EH (cell line): Measurements from ENCODE around the gene COMP.
"Not testable (repeated sequence)": the region's sequence is repeated elsewhere in the genome, so short reads cannot be mapped to it uniquely, and the experiment has no call there.

Experiments used
- DNase-seq: peaks from one replicate; pipeline ENCODE4 v3.0.0-alpha.2; 2015; ENCODE audit warnings: low read depth

COMP gene

GRCh38 chr19:18745931-18746330 is 45.2 kb downstream of the COMP start:
- no peak for DNase-seq

DNA sequence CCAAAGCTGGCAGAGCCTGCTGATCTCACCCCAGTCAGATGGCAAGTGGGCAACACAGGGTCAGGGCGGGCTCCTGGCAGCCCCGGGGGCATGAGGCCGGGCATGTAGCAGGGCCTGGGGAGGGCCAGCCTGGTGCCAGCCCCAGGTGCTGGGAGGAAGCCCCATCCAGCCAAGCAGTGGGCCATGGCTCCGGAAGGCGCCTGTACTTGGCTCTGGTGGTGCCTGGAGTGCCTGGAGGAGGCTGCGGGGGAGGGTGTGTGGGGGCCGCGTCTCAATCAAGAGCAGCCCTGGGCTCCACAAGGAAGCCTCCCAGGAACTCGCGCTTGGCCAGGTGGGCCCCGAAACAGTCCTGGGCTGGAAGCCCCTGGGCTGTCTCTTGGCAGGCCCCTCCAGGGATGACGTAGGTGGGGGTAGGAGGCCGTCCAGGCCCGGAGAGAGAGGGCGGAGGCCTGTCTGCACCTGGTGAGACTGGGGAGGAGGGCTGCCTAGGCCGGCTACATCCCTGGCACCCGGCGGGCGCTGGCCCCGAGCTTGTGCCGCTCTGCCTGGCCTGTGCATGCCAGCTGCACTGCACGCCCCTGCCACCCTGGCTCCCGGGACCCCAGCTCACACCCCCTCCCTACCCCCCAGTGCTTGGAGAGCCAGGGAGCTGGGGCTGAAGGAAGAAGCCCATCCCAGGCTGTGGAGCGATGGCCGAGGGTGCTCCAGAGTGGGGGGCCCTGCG is 45.9 kb downstream of the COMP start:
- no peak for DNase-seq

DNA sequence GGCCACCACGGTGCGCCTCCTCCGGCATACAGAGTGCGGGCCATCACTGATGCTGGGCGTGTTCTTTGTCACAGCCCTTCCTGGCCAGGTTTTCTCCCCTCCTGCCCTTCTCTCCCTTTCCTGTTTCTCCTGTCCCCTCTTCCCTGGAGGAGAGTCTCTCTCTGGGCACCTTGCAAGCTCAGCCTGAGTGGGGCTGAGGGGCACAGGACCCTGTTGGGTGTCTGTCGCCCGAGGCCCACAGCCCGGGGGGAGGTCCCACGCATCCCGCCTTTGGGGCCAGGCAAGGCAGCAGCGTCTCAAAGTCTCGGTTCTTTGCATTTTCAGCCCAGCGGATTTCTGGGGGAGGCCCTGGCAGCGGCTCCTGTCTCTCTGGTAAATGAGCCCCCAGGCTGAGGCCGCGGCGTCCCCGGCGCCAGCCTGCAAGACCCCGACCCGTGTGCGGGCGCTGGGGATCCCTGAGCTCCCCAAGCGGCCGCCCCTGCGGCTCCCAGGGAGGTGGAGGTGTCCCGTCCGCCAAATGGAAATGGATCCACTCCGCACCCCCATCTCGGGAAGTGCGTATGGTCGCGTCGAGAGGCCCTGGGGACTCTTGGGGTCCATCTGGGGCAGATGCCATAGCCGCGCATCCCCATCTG is 47.2 kb downstream of the COMP start:
- no peak for DNase-seq

DNA sequence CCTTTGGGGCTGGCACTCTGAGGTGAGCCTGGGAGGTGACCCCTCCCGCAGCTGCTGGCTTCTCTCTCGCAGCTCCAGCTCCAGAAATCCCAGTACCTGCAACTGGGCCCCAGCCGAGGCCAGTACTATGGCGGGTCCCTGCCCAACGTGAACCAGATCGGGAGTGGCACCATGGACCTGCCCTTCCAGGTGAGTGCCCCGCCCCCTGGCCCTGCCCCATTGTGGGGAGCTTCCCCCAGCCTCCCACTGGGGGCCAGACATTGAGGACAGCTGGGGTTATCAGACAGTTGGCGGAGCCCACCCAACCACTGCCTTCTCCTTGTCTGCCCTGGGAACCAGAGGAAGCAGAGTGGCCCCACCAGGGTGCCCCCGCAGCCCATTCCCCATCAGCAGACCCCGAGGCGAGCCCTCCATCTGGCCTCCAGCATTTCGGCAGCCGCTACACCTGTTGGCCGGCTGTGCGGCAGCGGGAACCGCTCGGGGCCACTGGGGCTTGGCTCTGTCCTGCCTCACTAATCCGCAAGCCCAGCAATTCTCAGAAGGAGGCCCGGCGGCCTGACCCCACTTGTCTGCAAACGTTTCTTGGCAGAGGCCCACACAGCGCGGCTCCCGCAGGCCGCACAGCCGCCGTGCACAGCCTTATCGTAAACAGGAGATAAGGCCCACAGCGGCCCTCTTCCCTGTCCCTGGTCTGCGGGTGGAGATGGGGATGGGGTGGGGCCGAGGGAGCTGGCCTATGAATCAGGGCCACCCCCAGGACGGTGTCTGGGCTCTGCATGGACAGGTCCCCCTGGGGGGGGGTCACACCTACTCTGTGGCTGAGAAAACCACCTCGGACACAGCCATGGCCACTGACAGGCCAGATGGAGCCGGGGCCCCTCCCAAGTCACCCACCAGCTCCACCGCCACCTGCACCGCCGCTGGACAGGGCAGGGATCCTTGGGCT is 48.0 kb downstream of the COMP start:
- no peak for DNase-seq

DNA sequence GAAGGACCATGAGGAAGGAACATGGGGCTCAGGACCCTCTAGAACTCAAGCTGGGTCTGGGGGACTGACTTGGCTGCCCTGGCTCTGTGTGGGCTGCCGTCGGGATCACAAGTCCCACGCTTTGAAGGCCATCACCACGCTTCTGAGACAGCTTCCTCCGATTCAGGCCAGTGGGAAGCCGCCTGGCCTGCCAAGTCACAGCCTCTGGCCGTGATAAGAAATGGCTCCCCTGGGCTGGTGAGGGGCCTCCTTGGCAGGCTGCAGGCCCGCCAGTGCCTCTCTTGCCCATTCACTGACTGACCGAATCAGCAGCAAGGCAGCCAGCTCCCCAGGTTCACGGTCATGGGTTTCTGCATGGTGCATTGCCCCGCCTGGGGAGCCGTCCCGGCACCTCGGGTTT is 48.8 kb downstream of the COMP start:
- no peak for DNase-seq

- no peak for DNase-seq
Measured at GRCh38 chr19:18741124-18742121, 49.7 kb downstream of the COMP start.

GRCh38 chr19:18738961-18739690 is 52.0 kb downstream of the COMP start:
- DNase-seq: no peak

DNA sequence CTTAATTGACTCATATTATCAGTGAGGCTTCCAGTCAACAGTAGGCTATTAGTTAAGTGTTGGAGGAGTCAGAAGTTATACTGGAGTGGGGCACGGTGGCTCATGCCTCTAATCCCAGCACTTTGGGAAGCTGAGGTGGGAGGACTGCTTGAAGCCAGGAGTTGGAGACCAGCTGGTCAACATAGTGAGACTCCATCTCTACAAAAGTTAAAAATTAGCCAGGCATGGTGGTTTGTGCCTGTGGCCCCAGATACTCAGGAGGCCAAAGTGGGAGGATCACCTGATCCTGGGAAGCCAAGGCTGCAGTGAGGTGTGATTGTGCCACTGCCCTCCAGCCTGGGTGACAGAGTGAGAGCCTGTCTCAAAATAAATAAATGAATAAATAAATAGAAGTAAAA is 53.2 kb downstream of the COMP start:
- no peak for DNase-seq

DNA sequence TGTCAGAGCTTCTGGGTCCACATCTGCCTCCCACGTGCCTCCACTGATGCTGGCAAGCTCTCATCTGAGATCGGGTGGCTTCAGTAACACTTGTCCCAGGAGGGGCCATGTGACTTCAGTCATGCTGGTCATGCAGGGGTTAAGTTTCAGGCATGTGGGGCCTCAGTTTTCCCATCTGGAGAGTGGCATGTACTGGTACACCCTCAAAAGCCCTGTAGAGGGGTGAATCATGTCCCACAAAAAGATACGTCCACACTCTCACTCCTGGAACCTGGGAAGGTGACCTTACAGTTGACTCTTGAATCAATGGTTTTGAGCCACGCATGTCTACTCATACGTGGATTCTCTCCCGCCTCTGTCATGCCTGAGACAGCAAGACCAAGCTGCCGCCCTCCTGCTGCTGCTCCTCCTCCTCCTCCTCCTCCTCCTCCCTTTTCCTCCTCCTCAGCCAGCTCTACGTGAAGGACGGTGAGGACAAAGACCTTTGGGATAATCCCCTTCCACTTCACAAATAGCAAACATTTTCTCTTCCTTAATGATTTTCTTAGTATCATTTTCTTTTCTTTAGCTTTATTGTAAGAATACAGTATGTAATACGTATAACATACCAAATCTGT is 53.7 kb downstream of the COMP start:
- no peak for DNase-seq

DNA sequence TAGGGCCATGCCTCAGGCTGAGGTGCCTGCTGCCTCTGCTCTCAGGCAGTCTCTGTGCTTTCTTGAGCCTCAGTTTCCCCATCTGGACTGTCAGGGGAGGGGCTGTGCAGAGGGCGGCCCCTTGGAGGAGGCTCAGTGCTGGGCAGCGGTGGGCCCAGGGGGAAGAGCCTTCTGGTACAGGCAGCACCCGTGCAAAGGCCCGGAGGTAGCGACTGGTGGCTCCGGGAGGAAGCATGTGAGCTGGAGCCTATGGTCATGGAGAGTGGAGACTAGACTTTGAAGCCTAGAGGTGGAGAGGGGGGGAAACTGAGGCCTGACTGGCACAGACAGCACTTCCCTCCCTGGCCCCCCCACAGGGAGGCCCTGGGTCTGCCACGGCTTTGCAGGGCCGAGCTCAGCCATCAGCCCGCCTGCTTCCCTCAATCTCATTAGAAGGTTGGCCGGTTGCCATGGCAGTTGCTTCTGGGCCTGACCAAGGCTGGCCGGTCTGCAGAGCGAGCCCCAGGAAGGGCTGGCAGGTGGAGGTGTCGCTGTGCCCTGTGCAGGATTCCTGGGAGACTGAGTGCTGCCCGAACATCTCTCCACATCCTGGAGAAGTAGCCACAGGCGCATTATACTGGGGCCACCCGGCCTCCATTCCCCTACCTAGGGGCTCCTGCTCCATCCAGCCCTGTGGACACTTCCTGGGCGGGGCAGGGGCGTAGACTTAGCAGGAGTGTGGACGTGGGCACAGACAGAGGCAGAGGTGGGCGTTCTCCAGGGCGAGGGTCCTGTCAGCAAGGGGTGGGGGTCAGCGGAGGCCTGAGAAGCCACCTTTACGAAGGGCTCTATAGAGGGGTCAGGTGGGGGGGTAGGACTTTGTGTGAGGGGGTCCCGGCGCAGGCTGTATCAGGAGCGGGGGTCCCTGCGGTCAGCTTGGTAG is 54.4 kb downstream of the COMP start:
- no peak for DNase-seq

DNA sequence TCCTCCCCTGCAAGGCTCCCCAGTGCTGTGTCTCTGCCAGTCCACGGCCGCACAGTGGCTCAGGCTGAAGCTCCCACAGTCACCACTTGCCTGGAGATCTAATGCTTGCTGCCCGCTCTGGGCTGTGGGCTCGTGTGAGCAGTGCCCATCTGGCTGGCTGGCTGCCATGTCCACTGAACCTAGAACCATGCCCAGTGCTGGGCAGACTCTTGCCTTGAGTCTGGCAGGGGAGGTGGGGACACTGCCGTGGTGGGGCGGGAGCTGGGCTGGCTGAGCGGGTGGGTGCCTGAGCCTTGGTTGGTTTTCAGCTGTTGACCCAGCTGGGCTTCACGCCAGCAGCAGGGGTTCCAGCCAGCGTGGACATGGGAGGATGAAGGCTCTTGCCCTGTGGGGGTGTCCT is 55.4 kb downstream of the COMP start:
- no peak for DNase-seq

GRCh38 chr19:18735324-18735723 is 55.8 kb downstream of the COMP start:
- no peak for DNase-seq

DNA sequence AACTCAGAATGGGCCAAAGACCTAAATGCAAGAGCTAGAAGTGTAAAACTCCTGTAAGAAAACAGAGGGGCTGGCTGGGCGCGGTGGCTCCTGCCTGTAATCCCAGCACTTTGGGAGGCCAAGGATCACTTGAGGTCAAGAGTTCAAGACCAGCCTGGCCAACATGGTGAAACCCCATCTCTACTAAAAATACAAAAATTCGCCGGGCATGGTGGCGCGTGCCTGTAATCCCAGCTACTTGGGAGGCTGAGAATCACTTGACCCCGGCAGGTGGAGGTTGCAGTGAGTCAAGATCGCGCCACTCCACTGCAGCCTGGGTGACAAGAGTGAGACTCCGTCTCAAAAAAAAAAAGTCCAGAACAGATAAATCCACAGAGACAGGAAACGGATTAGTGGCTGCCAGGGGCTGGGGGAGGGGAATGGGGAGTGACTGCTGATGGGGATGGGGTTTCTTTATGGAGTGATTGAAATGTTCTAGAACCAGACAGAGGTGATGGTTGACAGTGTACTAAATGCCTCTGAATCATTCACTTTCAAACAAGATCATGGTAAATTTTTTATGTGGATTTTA is 57.3 kb downstream of the COMP start:
- not testable (repeated sequence) for DNase-seq

DNA sequence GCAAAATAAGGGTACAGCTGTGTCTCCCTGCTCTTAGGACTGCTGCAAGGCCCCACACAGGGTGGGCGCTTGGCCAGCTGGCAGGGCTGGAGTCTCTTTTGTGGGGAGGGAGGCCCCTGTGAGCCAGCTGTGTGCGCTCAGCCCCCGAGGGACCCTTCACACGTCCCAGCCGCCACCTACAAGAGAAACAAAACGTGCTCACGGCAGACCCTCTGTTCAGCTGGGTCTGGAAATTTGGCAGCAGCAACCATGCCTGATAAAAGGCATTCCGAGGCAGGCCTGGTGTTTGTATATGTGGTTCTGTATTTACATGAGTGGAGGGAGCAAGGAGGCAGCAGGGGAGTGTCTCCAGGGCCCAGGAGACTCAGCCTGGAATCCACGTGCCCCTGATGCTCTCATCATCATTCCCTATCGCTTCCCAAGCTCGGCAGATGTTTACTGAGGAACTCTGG is 57.9 kb downstream of the COMP start:
- DNase-seq: peak; percentile 24
